ENCODE results near the gene GPHN.

GPHN gene

GRCh38 chr14:66610154-66610563 lies 102.2 kb downstream of the GPHN start:
- TF ChIP-seq CTCF (IDR thresholded peaks at IDR 0.05; ENCODE audit: insufficient read depth, low read depth, low read length, missing control alignments): peak; percentile 62
- peak; percentile 47 for DNase-seq (ENCODE audit: low read depth)
- no peak overlapping the region for H3K4me3 ChIP-seq (ENCODE audit: low read length)

- no peak overlapping the region for H3K4me3 ChIP-seq (ENCODE audit: low read length)
- DNase-seq (ENCODE audit: low read depth): no peak
- no peak for TF ChIP-seq CTCF (IDR thresholded peaks at IDR 0.05; ENCODE audit: insufficient read depth, low read depth, low read length, missing control alignments)
Observed at GRCh38 chr14:66613344-66613743, 105.4 kb downstream of the GPHN start.

- no peak for TF ChIP-seq CTCF (IDR thresholded peaks at IDR 0.05; ENCODE audit: insufficient read depth, low read depth, low read length, missing control alignments)
- DNase-seq (ENCODE audit: low read depth): no peak
- no peak overlapping the region for H3K4me3 ChIP-seq (ENCODE audit: low read length)
Observed at GRCh38 chr14:66619952-66620351, 112.0 kb downstream of the GPHN start.

GRCh38 chr14:66623838-66624237 lies 115.9 kb downstream of the GPHN start:
- no peak for DNase-seq (ENCODE audit: low read depth)
- no peak overlapping the region for H3K4me3 ChIP-seq (ENCODE audit: low read length)
- no peak for TF ChIP-seq CTCF (IDR thresholded peaks at IDR 0.05; ENCODE audit: insufficient read depth, low read depth, low read length, missing control alignments)

- peak; percentile 68 for DNase-seq (ENCODE audit: low read depth)
- peak; percentile 74 for TF ChIP-seq CTCF (IDR thresholded peaks at IDR 0.05; ENCODE audit: insufficient read depth, low read depth, low read length, missing control alignments)
Observed at GRCh38 chr14:66624336-66624937, 116.5 kb downstream of the GPHN start.

GRCh38 chr14:66628636-66629035 lies 120.7 kb downstream of the GPHN start:
- TF ChIP-seq CTCF (IDR thresholded peaks at IDR 0.05; ENCODE audit: insufficient read depth, low read depth, low read length, missing control alignments): no peak
- no peak for DNase-seq (ENCODE audit: low read depth)
- H3K4me3 ChIP-seq (ENCODE audit: low read length): no peak overlapping the region

More at GRCh38 chr14:66624336-66624937, 116.5 kb downstream of the GPHN start:
- no peak overlapping the region for H3K4me3 ChIP-seq (ENCODE audit: low read length)

- TF ChIP-seq CTCF (IDR thresholded peaks at IDR 0.05; ENCODE audit: insufficient read depth, low read depth, low read length, missing control alignments): no peak
- no peak overlapping the region for H3K4me3 ChIP-seq (ENCODE audit: low read length)
- no peak for DNase-seq (ENCODE audit: low read depth)
Observed at GRCh38 chr14:66629499-66629898, 121.6 kb downstream of the GPHN start.

Data from epithelial cell of esophagus (primary cell).